Measurements from ENCODE around the gene AGO4.

- TF ChIP-seq CTCF (IDR thresholded peaks at IDR 0.05) (no peak), POLR2A (IDR thresholded peaks at IDR 0.05) (no peak), POLR2AphosphoS5 (IDR thresholded peaks at IDR 0.05) (no peak), EP300 (IDR thresholded peaks at IDR 0.05) (no peak)
Measured at GRCh38 chr1:35764283-35764682, 43.5 kb upstream of the AGO4 start.

All from upper lobe of left lung (tissue), 4 donors.